Mesendoderm (in vitro differentiated cells): ENCODE measurements around the gene ALS2. TPM values are rescaled to one million over a fixed set of nuclear protein-coding genes. Genes with fewer than 3 reads are reported as not detected.
A peak's percentile ranks its signal among the peaks of the same experiment; 100 is the strongest.

Experiments used
- DNase-seq: peaks from one replicate; pipeline ENCODE4 v3.0.0; 2013
- H2AK5ac ChIP-seq: 2 replicates; pipeline ENCODE4 v1.6.1; 2013; ENCODE audit warnings: low read length, inconsistent platforms
- H2BK120ac ChIP-seq: 2 replicates; pipeline ENCODE4 v1.6.1; 2013; ENCODE audit warnings: low read depth, mild to moderate bottlenecking, low read length, moderate library complexity, mixed read lengths
- H2BK15ac ChIP-seq: replicated peaks from 2 replicates; pipeline ENCODE4 v1.6.1; 2013; ENCODE audit warnings: low read depth, mild to moderate bottlenecking, moderate library complexity
- H2BK5ac ChIP-seq: 2 replicates; pipeline ENCODE4 v1.6.1; 2013; ENCODE audit warnings: low read length, inconsistent platforms
- H3K18ac ChIP-seq: 2 replicates; pipeline ENCODE4 v1.6.1; 2013; ENCODE audit warnings: mild to moderate bottlenecking, low read length, mixed read lengths
- H3K23ac ChIP-seq: one replicate; pipeline ENCODE4 v1.6.1; 2013; ENCODE audit warnings: low read length
- H3K27ac ChIP-seq: 2 replicates; pipeline ENCODE4 v1.5.1; 2013; ENCODE audit warnings: low read depth, mild to moderate bottlenecking, inconsistent platforms, low read length, moderate library complexity
- H3K27me3 ChIP-seq: 2 replicates; pipeline ENCODE4 v1.6.1; 2013; ENCODE audit warnings: low read length, control low read depth, mild to moderate bottlenecking, inconsistent platforms; ENCODE audit not compliant: insufficient read depth, poor library complexity
- H3K36me3 ChIP-seq: 2 replicates; pipeline ENCODE4 v1.6.1; 2013; ENCODE audit warnings: low read length, inconsistent platforms; ENCODE audit not compliant: control insufficient read depth, insufficient read depth
- H3K4ac ChIP-seq: one replicate; pipeline ENCODE4 v1.6.1; 2013; ENCODE audit warnings: low read depth, mild to moderate bottlenecking, low read length, moderate library complexity
- H3K4me1 ChIP-seq: 2 replicates; pipeline ENCODE4 v1.6.1; 2013; ENCODE audit warnings: low read depth, low read length, inconsistent platforms; ENCODE audit not compliant: control insufficient read depth
- H3K4me2 ChIP-seq: 2 replicates; pipeline ENCODE4 v1.6.1; 2013; ENCODE audit warnings: low read length
- H3K4me3 ChIP-seq: 2 replicates; pipeline ENCODE4 v1.5.1; 2013; ENCODE audit warnings: mild to moderate bottlenecking, low read length
- H3K56ac ChIP-seq: one replicate; pipeline ENCODE4 v1.6.1; 2013; ENCODE audit warnings: low read length
- H3K79me1 ChIP-seq: 2 replicates; pipeline ENCODE4 v1.6.1; 2013; ENCODE audit warnings: low read length, inconsistent platforms
- H3K79me2 ChIP-seq: 2 replicates; pipeline ENCODE4 v1.6.1; 2013; ENCODE audit warnings: mild to moderate bottlenecking, low read length; ENCODE audit not compliant: control insufficient read depth, insufficient read depth
- H3K9ac ChIP-seq: 2 replicates; pipeline ENCODE4 v1.6.1; 2013; ENCODE audit warnings: low read length, inconsistent platforms
- H4K5ac ChIP-seq: one replicate; pipeline ENCODE4 v1.6.1; 2013; ENCODE audit warnings: low read length
- H4K8ac ChIP-seq: one replicate; pipeline ENCODE4 v1.6.1; 2013; ENCODE audit warnings: low read depth, mild to moderate bottlenecking, control low read depth, low read length, moderate library complexity
- WGBS: extraction: QIAGEN DNeasy Blood & Tissue Kit; methylation state at CpG from one replicate; pipeline ENCODE4 v1.1.7; 2013; ENCODE audit warnings: low lambda C conversion rate, missing lambda C conversion rate; ENCODE audit not compliant: insufficient coverage; ENCODE audit errors: extremely low coverage; 5-methylcytosine and 5-hydroxymethylcytosine counted together
- small RNA-seq: library from polyadenylated mRNA; stranded (forward); fragments of <200 nt; extraction: miRNeasy Mini kit (QIAGEN cat#:217004); gene quantifications from one replicate; pipeline ENCODE3, GENCODE V24; 2013; ENCODE audit not compliant: insufficient read depth

The ALS2 gene

GRCh38 chr2:201656740-201657139 lies 124.0 kb downstream of the ALS2 start:
- no peak overlapping the region for H3K4me3 ChIP-seq
- H2BK15ac ChIP-seq, result no peak overlapping the region
- no peak overlapping the region for H2AK5ac ChIP-seq
- no peak overlapping the region for H3K9ac ChIP-seq
- H2BK5ac ChIP-seq, result no peak overlapping the region
- H3K4ac ChIP-seq, result no peak overlapping the region
- no peaks in the 10 kb centered on the region for H3K27me3 ChIP-seq
- no peaks in the 10 kb centered on the region for H3K79me1 ChIP-seq
- H3K4me1 ChIP-seq, result no peaks in the 10 kb centered on the region
- DNase-seq, result peak; percentile 53
- H3K79me2 ChIP-seq, result no peaks in the 10 kb centered on the region
- H4K8ac ChIP-seq, result no peak overlapping the region
- no peak overlapping the region for H3K27ac ChIP-seq
- no peak overlapping the region for H2BK120ac ChIP-seq
- H3K4me2 ChIP-seq, result no peak overlapping the region
- no peak overlapping the region for H3K56ac ChIP-seq
- H3K18ac ChIP-seq, result no peak overlapping the region
- H3K36me3 ChIP-seq, result no peaks in the 10 kb centered on the region
- no peak overlapping the region for H3K23ac ChIP-seq
- no peak overlapping the region for H4K5ac ChIP-seq
- WGBS, result no CpG with 5 or more reads among the region's 5 CpGs

GRCh38 chr2:201656102-201656501 lies 124.6 kb downstream of the ALS2 start:
- H4K8ac ChIP-seq, result no peak overlapping the region

DNA sequence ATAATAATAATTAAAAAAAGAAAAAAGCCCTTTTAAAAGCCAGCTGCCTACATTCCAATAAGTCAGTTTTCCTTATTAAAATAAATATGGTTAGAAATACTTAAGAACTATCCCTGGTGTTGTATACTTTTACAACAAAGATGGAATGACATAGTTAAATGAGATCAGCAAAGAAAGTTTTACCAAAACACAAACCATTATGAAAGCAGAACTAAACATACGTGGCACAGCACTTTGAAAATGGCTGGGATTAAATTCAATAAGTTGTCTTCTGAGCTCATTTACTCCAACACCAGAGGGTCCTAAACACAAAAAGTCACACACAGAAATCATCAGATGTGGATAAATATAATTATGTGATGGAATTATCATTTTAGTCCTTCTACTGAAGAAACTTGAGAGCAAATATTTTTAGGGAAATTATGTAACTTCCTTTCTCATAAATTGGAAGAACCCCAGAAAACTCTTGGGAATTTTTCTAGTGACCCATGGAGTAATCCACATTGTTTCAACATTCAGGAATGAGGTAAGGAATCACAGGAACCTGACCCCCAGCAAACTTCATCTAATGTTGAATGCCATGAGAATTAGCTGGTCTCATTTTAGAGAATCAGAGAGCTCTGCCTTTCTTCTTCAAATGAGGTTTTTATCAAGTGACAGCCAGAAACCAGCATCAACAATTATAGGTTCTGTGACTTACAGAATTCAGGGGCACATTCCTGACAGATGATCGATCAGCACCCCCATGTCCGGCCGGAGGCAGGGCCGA lies 125.9 kb downstream of the ALS2 start:
- no peak overlapping the region for H3K4me2 ChIP-seq
- no peak overlapping the region for H3K4ac ChIP-seq
- no peak overlapping the region for H3K4me3 ChIP-seq
- H4K5ac ChIP-seq, result no peak overlapping the region
- H3K23ac ChIP-seq, result no peak overlapping the region
- H2BK5ac ChIP-seq, result no peak overlapping the region
- H3K18ac ChIP-seq, result no peak overlapping the region
- no peaks in the 10 kb centered on the region for H3K36me3 ChIP-seq
- no peaks in the 10 kb centered on the region for H3K79me2 ChIP-seq
- H3K56ac ChIP-seq, result no peak overlapping the region
- H2AK5ac ChIP-seq, result no peak overlapping the region
- no peak overlapping the region for H3K27ac ChIP-seq
- WGBS, result no CpG with 5 or more reads among the region's 5 CpGs
- H2BK120ac ChIP-seq, result no peak overlapping the region
- H4K8ac ChIP-seq, result no peak overlapping the region
- H3K79me1 ChIP-seq, result no peaks in the 10 kb centered on the region
- H2BK15ac ChIP-seq, result no peak overlapping the region
- DNase-seq, result no peak
- H3K4me1 ChIP-seq, result no peaks in the 10 kb centered on the region
- no peak overlapping the region for H3K9ac ChIP-seq
- H3K27me3 ChIP-seq, result no peaks in the 10 kb centered on the region

More at GRCh38 chr2:201656102-201656501, 124.6 kb downstream of the ALS2 start:
- no peak overlapping the region for H3K4me3 ChIP-seq
- DNase-seq, result no peak
- H3K4ac ChIP-seq, result no peak overlapping the region
- no peak overlapping the region for H3K23ac ChIP-seq
- H3K56ac ChIP-seq, result no peak overlapping the region
- H3K79me2 ChIP-seq, result no peaks in the 10 kb centered on the region
- no peak overlapping the region for H2BK120ac ChIP-seq
- H3K27ac ChIP-seq, result no peak overlapping the region
- H3K18ac ChIP-seq, result no peak overlapping the region
- H2BK5ac ChIP-seq, result no peak overlapping the region
- no peak overlapping the region for H3K9ac ChIP-seq
- H3K79me1 ChIP-seq, result no peaks in the 10 kb centered on the region
- H2AK5ac ChIP-seq, result no peak overlapping the region
- no CpG with 5 or more reads among the region's 11 CpGs for WGBS
- H3K4me2 ChIP-seq, result no peak overlapping the region
- H3K36me3 ChIP-seq, result no peaks in the 10 kb centered on the region
- no peaks in the 10 kb centered on the region for H3K27me3 ChIP-seq
- H3K4me1 ChIP-seq, result no peaks in the 10 kb centered on the region
- H4K5ac ChIP-seq, result no peak overlapping the region
- H2BK15ac ChIP-seq, result no peak overlapping the region

DNA sequence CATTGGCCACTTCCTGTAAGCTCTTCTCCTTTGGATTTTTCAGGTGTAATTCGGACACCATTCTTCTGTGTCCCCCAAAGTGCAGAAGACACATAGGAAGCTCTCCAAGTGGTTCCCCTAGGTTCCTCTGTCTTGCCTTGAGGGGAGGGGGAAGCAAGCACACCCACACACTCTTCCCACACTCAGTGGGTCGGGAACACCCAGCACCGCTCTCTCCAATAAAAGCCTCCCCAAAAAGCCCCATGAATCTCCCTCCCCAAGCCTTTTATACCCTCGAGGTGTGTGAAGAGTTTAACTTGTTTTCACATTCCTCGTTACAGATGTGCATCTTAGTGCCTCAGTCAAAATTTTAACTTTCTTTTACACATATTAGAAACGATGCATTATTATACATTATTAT lies 127.5 kb downstream of the ALS2 start:
- Histone ChIP-seq H2BK5ac (no peak overlapping the region), H3K4me3 (no peak overlapping the region), H3K4me1 (no peaks in the 10 kb centered on the region), H3K18ac (no peak overlapping the region), H4K8ac (no peak overlapping the region), H3K9ac (no peak overlapping the region), H2BK15ac (no peak overlapping the region), H3K36me3 (no peaks in the 10 kb centered on the region), H3K4ac (no peak overlapping the region), H3K23ac (no peak overlapping the region), H2AK5ac (no peak overlapping the region), H3K4me2 (no peak overlapping the region), H4K5ac (no peak overlapping the region), H3K27me3 (no peaks in the 10 kb centered on the region), H3K79me2 (no peaks in the 10 kb centered on the region), H3K27ac (no peak overlapping the region), H2BK120ac (no peak overlapping the region), H3K56ac (no peak overlapping the region), H3K79me1 (no peaks in the 10 kb centered on the region)
- no CpG with 5 or more reads among the region's 6 CpGs for WGBS
- no peak for DNase-seq

Small RNAs within 50 kb of the gene (small RNA-seq; reads per million reads assigned to genes)
- gene RF00019, result not detected
- not detected for gene UBE2V1P11
